Caco-2 (cell line): ENCODE measurements around the gene ATP7B. TPM values are rescaled to one million over a fixed set of nuclear protein-coding genes. Genes with fewer than 3 reads are reported as not detected.

Experiments
- BruUV-seq: library from RNA; stranded (reverse); fragments of 400-500 nt; replicated peaks from 2 replicates; lab custom pipeline; 2021; lab: Mats Ljungman, UMichigan
- CTCF ChIA-PET: fragments of 300-600 bp; sonication (Branson Sonifier 250); formaldehyde crosslinking; loops from one replicate; lab custom pipeline; 2022; ENCODE audit warnings: antibody characterized with exemption; lab: Charles Lee
- POLR2A ChIA-PET: fragments of 300-600 bp; sonication (Branson Sonifier 250); formaldehyde crosslinking; loops from one replicate; lab custom pipeline; 2022; ENCODE audit warnings: antibody characterized with exemption; lab: Charles Lee
- DNase-seq, 2 experiments: peaks; one replicate each; pipeline versions ENCODE4 v3.0.0 to v3.0.0-alpha.2; 2020 to 2022
- H3K27me3 ChIP-seq: replicated peaks from 2 replicates; pipeline ENCODE4 v1.6.0; 2011; ENCODE audit warnings: low read length; ENCODE audit not compliant: control insufficient read depth, insufficient read depth
- H3K36me3 ChIP-seq: 2 replicates; pipeline ENCODE4 v1.5.1; 2011; ENCODE audit warnings: low read length; ENCODE audit not compliant: control insufficient read depth, insufficient read depth
- H3K4me1 ChIP-seq: fragments of 250-450 bp; sonication (Bioruptor Pico); 2 replicates; pipeline ENCODE4 v1.5.1; 2020; ENCODE audit warnings: mild to moderate bottlenecking
- H3K4me3 ChIP-seq: 2 replicates; pipeline ENCODE4 v1.5.1; 2011; ENCODE audit warnings: low read depth, mild to moderate bottlenecking, control low read depth, low read length
- H3K9me3 ChIP-seq: fragments of 250-450 bp; sonication (Bioruptor Pico); 2 replicates; pipeline ENCODE4 v1.5.1; 2020; ENCODE audit warnings: mild to moderate bottlenecking, moderate library complexity
- H3K27ac Mint-ChIP-seq: one replicate; pipeline ENCODE4 v1.8.0; 2022; ENCODE audit warnings: mixed read lengths; ENCODE audit not compliant: unreplicated experiment
- H3K27me3 Mint-ChIP-seq: one replicate; pipeline ENCODE4 v1.8.0; 2022; ENCODE audit warnings: mixed read lengths; ENCODE audit not compliant: insufficient read depth, unreplicated experiment
- H3K36me3 Mint-ChIP-seq: one replicate; pipeline ENCODE4 v1.8.0; 2022; ENCODE audit warnings: mild to moderate bottlenecking, mixed read lengths; ENCODE audit not compliant: insufficient read depth, unreplicated experiment
- H3K4me1 Mint-ChIP-seq: one replicate; pipeline ENCODE4 v1.8.0; 2022; ENCODE audit warnings: low read depth, mixed read lengths; ENCODE audit not compliant: unreplicated experiment
- H3K4me3 Mint-ChIP-seq: one replicate; pipeline ENCODE4 v1.8.0; 2022; ENCODE audit warnings: mild to moderate bottlenecking, moderate library complexity, mixed read lengths; ENCODE audit not compliant: unreplicated experiment
- H3K9me3 Mint-ChIP-seq: one replicate; pipeline ENCODE4 v1.8.0; 2022; ENCODE audit warnings: mixed read lengths; ENCODE audit not compliant: unreplicated experiment
- intact Hi-C: fragments of 100-400 bp; cut with micrococcal nuclease; formaldehyde crosslinking; loops from one replicate; pipeline ENCODE4 v1.10.0; 2022; ENCODE audit not compliant: unreplicated experiment
- total RNA-seq: library from RNA; stranded (reverse); gene quantifications from 2 replicates; pipeline ENCODE4 v1.2.3, GENCODE V29; 2022
- TF ChIP-seq, protein P1 (sequence below), 2 experiments: fragments of 200-600 bp in 1 of 2; IDR thresholded peaks; 1 replicate in 1 of 2; 2 replicates in 1 of 2; pipeline versions ENCODE4 v1.5.1 to v1.8.0; 2011 to 2022; ENCODE audit warnings: antibody characterized with exemption in 1 of 2, control low read depth in 1 of 2, inconsistent platforms in 1 of 2, low read depth in 1 of 2, low read length in 1 of 2, mild to moderate bottlenecking in 1 of 2, moderate library complexity in 1 of 2; ENCODE audit not compliant: insufficient read depth in 1 of 2, severe bottlenecking in 1 of 2, unreplicated experiment in 1 of 2

ATP7B gene
- total RNA-seq, 1 experiment from 2014 or later = 50.7 TPM

DNA sequence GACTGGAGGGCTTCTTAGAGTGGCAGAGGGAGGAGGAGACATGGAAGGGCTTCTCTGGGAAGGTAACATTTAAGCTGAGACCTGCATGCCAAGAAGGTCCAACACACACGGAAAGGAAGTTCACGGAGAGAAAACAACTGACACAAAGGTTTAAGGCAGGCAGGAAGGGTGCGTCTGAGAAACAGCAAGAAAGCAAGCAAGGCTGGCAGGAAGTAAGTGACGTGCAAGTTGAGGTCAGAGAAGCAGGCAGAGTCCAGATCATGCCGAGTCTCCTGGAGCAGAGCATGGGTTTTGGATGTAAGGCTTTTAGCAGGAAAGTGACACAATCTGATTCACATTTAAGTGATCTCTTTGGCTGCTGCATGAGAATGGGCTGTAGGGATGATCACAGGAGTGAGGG, 60.5 kb downstream of the ATP7B start:
- intact Hi-C loops = no loop called here
- no peaks in the 10 kb centered on the region for H3K4me1 ChIP-seq
- H3K27me3 ChIP-seq = no peaks in the 10 kb centered on the region
- H3K27ac Mint-ChIP-seq = no peak overlapping the region
- DNase-seq = peak in 1 of 2 experiments; percentile 6
- H3K4me3 ChIP-seq = no peak overlapping the region
- ChIA-PET CTCF (no interaction called here), POLR2A (no interaction called here)
- H3K9me3 Mint-ChIP-seq = no peaks in the 10 kb centered on the region
- TF ChIP-seq, protein P1, sequence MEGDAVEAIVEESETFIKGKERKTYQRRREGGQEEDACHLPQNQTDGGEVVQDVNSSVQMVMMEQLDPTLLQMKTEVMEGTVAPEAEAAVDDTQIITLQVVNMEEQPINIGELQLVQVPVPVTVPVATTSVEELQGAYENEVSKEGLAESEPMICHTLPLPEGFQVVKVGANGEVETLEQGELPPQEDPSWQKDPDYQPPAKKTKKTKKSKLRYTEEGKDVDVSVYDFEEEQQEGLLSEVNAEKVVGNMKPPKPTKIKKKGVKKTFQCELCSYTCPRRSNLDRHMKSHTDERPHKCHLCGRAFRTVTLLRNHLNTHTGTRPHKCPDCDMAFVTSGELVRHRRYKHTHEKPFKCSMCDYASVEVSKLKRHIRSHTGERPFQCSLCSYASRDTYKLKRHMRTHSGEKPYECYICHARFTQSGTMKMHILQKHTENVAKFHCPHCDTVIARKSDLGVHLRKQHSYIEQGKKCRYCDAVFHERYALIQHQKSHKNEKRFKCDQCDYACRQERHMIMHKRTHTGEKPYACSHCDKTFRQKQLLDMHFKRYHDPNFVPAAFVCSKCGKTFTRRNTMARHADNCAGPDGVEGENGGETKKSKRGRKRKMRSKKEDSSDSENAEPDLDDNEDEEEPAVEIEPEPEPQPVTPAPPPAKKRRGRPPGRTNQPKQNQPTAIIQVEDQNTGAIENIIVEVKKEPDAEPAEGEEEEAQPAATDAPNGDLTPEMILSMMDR (IDR thresholded peaks at IDR 0.05; ENCODE audit: insufficient read depth in 1 of 2, low read depth in 1 of 2, low read length in 1 of 2, severe bottlenecking in 1 of 2, unreplicated experiment in 1 of 2) = no peak
- no peaks in the 10 kb centered on the region for H3K9me3 ChIP-seq
- peaks cover 21% of the 10 kb centered on the region for H3K36me3 Mint-ChIP-seq
- H3K4me1 Mint-ChIP-seq = no peaks in the 10 kb centered on the region
- H3K27me3 Mint-ChIP-seq = no peaks in the 10 kb centered on the region
- no TSS peak for BruUV-seq
- no peak overlapping the region for H3K4me3 Mint-ChIP-seq
- peaks cover 1% of the 10 kb centered on the region for H3K36me3 ChIP-seq

- DNase-seq = peak in 1 of 2 experiments; percentile 6
- Mint-ChIP-seq H3K36me3 (peaks cover 24% of the 10 kb centered on the region), H3K4me3 (no peak overlapping the region), H3K27ac (no peak overlapping the region), H3K27me3 (no peaks in the 10 kb centered on the region), H3K4me1 (no peaks in the 10 kb centered on the region), H3K9me3 (no peaks in the 10 kb centered on the region)
- ChIA-PET CTCF (interaction anchor here (0.8 kb wide), 1 partner anchor 183 kb away, joined by 3 read pairs; the partner anchor contains the start of gene NEK5), POLR2A (no interaction called here)
- H3K9me3 ChIP-seq = no peaks in the 10 kb centered on the region
- no peaks in the 10 kb centered on the region for H3K27me3 ChIP-seq
- H3K4me3 ChIP-seq = no peak overlapping the region
- no TSS peak for BruUV-seq
- TF ChIP-seq, protein P1 (IDR thresholded peaks at IDR 0.05; ENCODE audit: insufficient read depth in 1 of 2, low read depth in 1 of 2, low read length in 1 of 2, severe bottlenecking in 1 of 2, unreplicated experiment in 1 of 2) = no peak
- peaks cover 3% of the 10 kb centered on the region for H3K36me3 ChIP-seq
- no peaks in the 10 kb centered on the region for H3K4me1 ChIP-seq
- intact Hi-C loops = no loop called here
These were observed 65.0 kb downstream of the ATP7B start for GRCh38 chr13:51946163-51946669.

DNA sequence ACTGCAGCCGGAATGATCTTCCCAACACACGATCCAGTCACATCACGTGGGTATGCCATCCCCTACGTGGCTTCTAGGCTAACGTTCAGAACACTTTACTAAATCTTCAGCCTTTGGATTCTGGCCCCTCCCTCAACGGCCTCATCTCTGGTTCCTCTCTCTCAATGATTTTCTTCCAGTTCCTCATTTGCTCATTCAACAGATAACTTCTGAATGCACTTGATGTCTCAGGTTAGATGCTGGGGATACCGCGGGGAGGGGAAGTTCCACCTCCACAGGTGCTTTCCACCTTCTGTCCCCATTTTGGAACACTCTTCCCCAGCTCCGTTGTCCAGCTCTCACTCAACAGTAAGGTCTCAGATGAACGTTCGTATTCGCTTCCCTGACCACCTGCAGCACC, 66.1 kb downstream of the ATP7B start:
- Histone ChIP-seq H3K4me1 (no peaks in the 10 kb centered on the region), H3K9me3 (no peaks in the 10 kb centered on the region), H3K27me3 (no peaks in the 10 kb centered on the region), H3K36me3 (peaks cover 3% of the 10 kb centered on the region), H3K4me3 (no peak overlapping the region)
- no peak overlapping the region for H3K27ac Mint-ChIP-seq
- CTCF ChIA-PET = no interaction called here
- TF ChIP-seq, protein P1 (IDR thresholded peaks at IDR 0.05; ENCODE audit: insufficient read depth in 1 of 2, low read depth in 1 of 2, low read length in 1 of 2, severe bottlenecking in 1 of 2, unreplicated experiment in 1 of 2) = no peak
- no peaks in the 10 kb centered on the region for H3K27me3 Mint-ChIP-seq
- no peaks in the 10 kb centered on the region for H3K9me3 Mint-ChIP-seq
- intact Hi-C loops = no loop called here
- DNase-seq = peak in 1 of 2 experiments; percentile 11
- no peaks in the 10 kb centered on the region for H3K4me1 Mint-ChIP-seq
- H3K36me3 Mint-ChIP-seq = peaks cover 15% of the 10 kb centered on the region
- H3K4me3 Mint-ChIP-seq = no peak overlapping the region
- POLR2A ChIA-PET = no interaction called here
- no TSS peak for BruUV-seq
